Naive B cell (primary cell): ENCODE data around the gene EBLN1. TPM values are rescaled to one million over a fixed set of nuclear protein-coding genes. Genes with fewer than 3 reads are reported as not detected.

ENCODE experiments used
- ATAC-seq, 2 donors: fragments of 150-1000 bp; cut with Tn5 transposase; 2 replicates each; pipeline ENCODE4 v1.10.0; 2021; ENCODE audit warnings: low read depth in 2 of 2, mild to moderate bottlenecking in 2 of 2, moderate library complexity in 2 of 2
- DNase-seq: peaks from one replicate; pipeline ENCODE4 v3.0.0; 2022
- H3K27ac Mint-ChIP-seq, 6 donors: one replicate each; pipeline ENCODE4 v1.8.0; 2020 to 2022; ENCODE audit warnings: mild to moderate bottlenecking in 6 of 6, mixed read lengths in 6 of 6, moderate library complexity in 5 of 6, inconsistent platforms in 2 of 6
- H3K27me3 Mint-ChIP-seq, 3 donors: one replicate each; pipeline ENCODE4 v1.8.0; 2021 to 2022; ENCODE audit warnings: mixed read lengths in 3 of 3, mild to moderate bottlenecking in 1 of 3
- H3K36me3 Mint-ChIP-seq, 2 donors: one replicate each; pipeline ENCODE4 v1.8.0; 2020 to 2022; ENCODE audit warnings: mixed read lengths in 2 of 2, inconsistent platforms in 1 of 2, mild to moderate bottlenecking in 1 of 2
- H3K4me1 Mint-ChIP-seq, 3 donors: one replicate each; pipeline ENCODE4 v1.8.0; 2020 to 2022; ENCODE audit warnings: mixed read lengths in 3 of 3, inconsistent platforms in 1 of 3, mild to moderate bottlenecking in 1 of 3, moderate library complexity in 1 of 3
- H3K4me3 Mint-ChIP-seq, 8 donors: one replicate each; pipeline ENCODE4 v1.8.0; 2020 to 2022; ENCODE audit warnings: mild to moderate bottlenecking in 8 of 8, mixed read lengths in 8 of 8, moderate library complexity in 8 of 8, inconsistent platforms in 2 of 8
- H3K9me3 Mint-ChIP-seq, 7 donors: one replicate each; pipeline ENCODE4 v1.8.0; 2020 to 2022; ENCODE audit warnings: mixed read lengths in 7 of 7, mild to moderate bottlenecking in 5 of 7, inconsistent platforms in 2 of 7, moderate library complexity in 1 of 7
- polyA plus RNA-seq, 6 donors: library from polyadenylated mRNA; unstranded; fragments of 300-500 nt; fragmentation: Illumina TruSeq; gene quantifications; one replicate each; pipeline ENCODE4 v1.2.3, GENCODE V29; 2021; ENCODE audit warnings: low read depth in 6 of 6

Gene EBLN1
- not detected for polyA plus RNA-seq

GRCh38 chr10:22217842-22218241, at the start of gene EBLN1:
Gene EBLN1 (minus strand): TSS chr10:22218015. CDS start chr10:22209983, 8,032 bp downstream.
- Mint-ChIP-seq H3K9me3 (peaks cover 0 to 4% (median 2%) of the 10 kb centered on the region in 7 donors), H3K4me1 (no peaks in the 10 kb centered on the region), H3K36me3 (no peaks in the 10 kb centered on the region), H3K27ac (no peak within 1 kb of the TSS), H3K4me3 (no peak within 1 kb of the TSS), H3K27me3 (peaks cover 0 to 15% (median 10%) of the 10 kb centered on the region in 3 donors)
- ATAC-seq (no peak), DNase-seq (no peak)

GRCh38 chr10:22265839-22266537, 48.2 kb upstream of the EBLN1 start:
- no peak for DNase-seq
- Mint-ChIP-seq H3K9me3 (no peaks in the 10 kb centered on the region), H3K27me3 (peaks cover 18 to 55% (median 32%) of the 10 kb centered on the region in 3 donors), H3K4me3 (no peak overlapping the region), H3K27ac (no peak overlapping the region), H3K4me1 (peaks cover 0 to 1% (median 0%) of the 10 kb centered on the region in 3 donors), H3K36me3 (no peaks in the 10 kb centered on the region)
- ATAC-seq: no peak

GRCh38 chr10:22263106-22263505, 45.3 kb upstream of the EBLN1 start:
- peaks cover 0 to 1% (median 0%) of the 10 kb centered on the region in 3 donors for H3K4me1 Mint-ChIP-seq
- ATAC-seq (no peak), DNase-seq (no peak)
- H3K27ac Mint-ChIP-seq: no peak overlapping the region
- no peaks in the 10 kb centered on the region for H3K36me3 Mint-ChIP-seq
- H3K9me3 Mint-ChIP-seq: no peaks in the 10 kb centered on the region
- peaks cover 28 to 61% (median 39%) of the 10 kb centered on the region in 3 donors for H3K27me3 Mint-ChIP-seq
- no peak overlapping the region for H3K4me3 Mint-ChIP-seq

GRCh38 chr10:22259280-22259679, 41.5 kb upstream of the EBLN1 start:
- Mint-ChIP-seq H3K4me1 (peaks cover 4 to 5% (median 4%) of the 10 kb centered on the region in 3 donors), H3K27me3 (peaks cover 22 to 36% (median 22%) of the 10 kb centered on the region in 3 donors), H3K4me3 (peak overlapping the region in 1 of 8 donors; percentile 7), H3K9me3 (no peaks in the 10 kb centered on the region), H3K27ac (peak overlapping the region in 1 of 6 donors; percentile 15), H3K36me3 (no peaks in the 10 kb centered on the region)
- ATAC-seq: peak; percentile 65 to 75
- peak; percentile 19 for DNase-seq

- Mint-ChIP-seq H3K27me3 (peaks cover 15 to 28% (median 18%) of the 10 kb centered on the region in 3 donors), H3K27ac (no peak overlapping the region), H3K36me3 (no peaks in the 10 kb centered on the region), H3K9me3 (no peaks in the 10 kb centered on the region), H3K4me3 (peak overlapping the region in 1 of 8 donors; percentile 2), H3K4me1 (peaks cover 7 to 10% (median 9%) of the 10 kb centered on the region in 3 donors)
- no peak for DNase-seq
- no peak for ATAC-seq
Measured at GRCh38 chr10:22258471-22258870, 40.7 kb upstream of the EBLN1 start.

- H3K4me3 Mint-ChIP-seq: peak overlapping the region; percentile 89 to 98 (median 96)
- peaks cover 10 to 19% (median 13%) of the 10 kb centered on the region in 3 donors for H3K4me1 Mint-ChIP-seq
- peaks cover 0 to 4% (median 0%) of the 10 kb centered on the region in 3 donors for H3K27me3 Mint-ChIP-seq
- no peaks in the 10 kb centered on the region for H3K9me3 Mint-ChIP-seq
- ATAC-seq (peak; percentile 35 to 37), DNase-seq (peak; percentile 48)
- peaks cover 0 to 8% of the 10 kb centered on the region in 2 donors for H3K36me3 Mint-ChIP-seq
- H3K27ac Mint-ChIP-seq: peak overlapping the region; percentile 70 to 99 (median 97)
Measured at GRCh38 chr10:22253580-22253882, 35.7 kb upstream of the EBLN1 start.

GRCh38 chr10:22252801-22253579, 35.2 kb upstream of the EBLN1 start:
- H3K9me3 Mint-ChIP-seq: no peaks in the 10 kb centered on the region
- H3K4me3 Mint-ChIP-seq: peak overlapping the region; percentile 89 to 98 (median 96)
- H3K36me3 Mint-ChIP-seq: peaks cover 0 to 8% of the 10 kb centered on the region in 2 donors
- ATAC-seq (peak; percentile 17 to 20), DNase-seq (peak; percentile 53)
- no peaks in the 10 kb centered on the region for H3K27me3 Mint-ChIP-seq
- peak overlapping the region; percentile 93 to 99 (median 97) for H3K27ac Mint-ChIP-seq
- H3K4me1 Mint-ChIP-seq: peaks cover 10 to 19% (median 13%) of the 10 kb centered on the region in 3 donors

GRCh38 chr10:22252224-22252800, 34.5 kb upstream of the EBLN1 start:
- peak; percentile 61 for DNase-seq
- H3K27me3 Mint-ChIP-seq: no peaks in the 10 kb centered on the region
- H3K9me3 Mint-ChIP-seq: no peaks in the 10 kb centered on the region
- peak overlapping the region; percentile 98 to 100 (median 99) for H3K27ac Mint-ChIP-seq
- H3K4me3 Mint-ChIP-seq: peak overlapping the region; percentile 89 to 100 (median 98)
- peaks cover 0 to 8% of the 10 kb centered on the region in 2 donors for H3K36me3 Mint-ChIP-seq
- peak; percentile 43 to 45 for ATAC-seq
- peaks cover 10 to 19% (median 13%) of the 10 kb centered on the region in 3 donors for H3K4me1 Mint-ChIP-seq

- ATAC-seq (peak; percentile 59 to 63), DNase-seq (peak; percentile 79)
- H3K27me3 Mint-ChIP-seq: no peaks in the 10 kb centered on the region
- H3K4me1 Mint-ChIP-seq: peaks cover 6 to 14% (median 13%) of the 10 kb centered on the region in 3 donors
- H3K27ac Mint-ChIP-seq: peak overlapping the region; percentile 97 to 100 (median 98)
- peak overlapping the region; percentile 89 to 100 (median 98) for H3K4me3 Mint-ChIP-seq
- peaks cover 0 to 8% of the 10 kb centered on the region in 2 donors for H3K36me3 Mint-ChIP-seq
- no peaks in the 10 kb centered on the region for H3K9me3 Mint-ChIP-seq
Measured at GRCh38 chr10:22251751-22252223, 34.0 kb upstream of the EBLN1 start.

- Mint-ChIP-seq H3K4me1 (peaks cover 6 to 14% (median 13%) of the 10 kb centered on the region in 3 donors), H3K9me3 (no peaks in the 10 kb centered on the region), H3K27ac (peak overlapping the region; percentile 97 to 100 (median 98)), H3K4me3 (peak overlapping the region; percentile 89 to 100 (median 98)), H3K27me3 (no peaks in the 10 kb centered on the region), H3K36me3 (peaks cover 0 to 8% of the 10 kb centered on the region in 2 donors)
- DNase-seq: peak; percentile 38
- peak; percentile 21 to 29 for ATAC-seq
Measured at GRCh38 chr10:22250897-22251660, 33.3 kb upstream of the EBLN1 start.

GRCh38 chr10:22247636-22248035, 29.8 kb upstream of the EBLN1 start:
- Mint-ChIP-seq H3K27me3 (no peaks in the 10 kb centered on the region), H3K4me1 (peaks cover 3 to 12% (median 11%) of the 10 kb centered on the region in 3 donors), H3K4me3 (peak overlapping the region in 1 of 8 donors; percentile 23), H3K27ac (peak overlapping the region in 3 of 6 donors; percentile 10 to 83 (median 15)), H3K36me3 (peaks cover 0 to 8% of the 10 kb centered on the region in 2 donors), H3K9me3 (no peaks in the 10 kb centered on the region)
- ATAC-seq (no peak), DNase-seq (no peak)

GRCh38 chr10:22246680-22247391, 29.0 kb upstream of the EBLN1 start:
- H3K9me3 Mint-ChIP-seq: no peaks in the 10 kb centered on the region
- peak overlapping the region in 1 of 8 donors; percentile 23 for H3K4me3 Mint-ChIP-seq
- ATAC-seq (no peak), DNase-seq (no peak)
- peaks cover 0 to 3% of the 10 kb centered on the region in 2 donors for H3K36me3 Mint-ChIP-seq
- peaks cover 3 to 12% (median 11%) of the 10 kb centered on the region in 3 donors for H3K4me1 Mint-ChIP-seq
- H3K27me3 Mint-ChIP-seq: no peaks in the 10 kb centered on the region
- peak overlapping the region in 2 of 6 donors; percentile 8 to 30 for H3K27ac Mint-ChIP-seq
